ENCODE data around the gene LRRC56.

LRRC56 gene

GRCh38 chr11:557328-558132, 20.2 kb downstream of the LRRC56 start:
- no peak for TF ChIP-seq REST (IDR thresholded peaks at IDR 0.05; ENCODE audit: insufficient read depth in 1 of 2, low read depth in 2 of 2, low read length in 2 of 2)
- no peak for TF ChIP-seq TAF1 (IDR thresholded peaks at IDR 0.05; ENCODE audit: borderline replicate concordance, insufficient read depth, low read length)
- no peak for TF ChIP-seq FOXP2 (optimal IDR thresholded peaks at IDR 0.05; ENCODE audit: borderline replicate concordance, extremely low read depth, extremely low read length, insufficient read depth)
- no peak for TF ChIP-seq SIN3A (IDR thresholded peaks at IDR 0.05; ENCODE audit: borderline replicate concordance, insufficient read depth, low read length)
- TF ChIP-seq POLR2AphosphoS5 (IDR thresholded peaks at IDR 0.05; ENCODE audit: low read depth, low read length), result no peak

GRCh38 chr11:558503-558902, 21.2 kb downstream of the LRRC56 start:
- TF ChIP-seq SIN3A (IDR thresholded peaks at IDR 0.05; ENCODE audit: borderline replicate concordance, insufficient read depth, low read length), result no peak
- no peak for TF ChIP-seq FOXP2 (optimal IDR thresholded peaks at IDR 0.05; ENCODE audit: borderline replicate concordance, extremely low read depth, extremely low read length, insufficient read depth)
- TF ChIP-seq REST (IDR thresholded peaks at IDR 0.05; ENCODE audit: insufficient read depth in 1 of 2, low read depth in 2 of 2, low read length in 2 of 2), result no peak
- no peak for TF ChIP-seq TAF1 (IDR thresholded peaks at IDR 0.05; ENCODE audit: borderline replicate concordance, insufficient read depth, low read length)
- TF ChIP-seq POLR2AphosphoS5 (IDR thresholded peaks at IDR 0.05; ENCODE audit: low read depth, low read length), result no peak

GRCh38 chr11:559020-559620, 21.8 kb downstream of the LRRC56 start:
- no peak for TF ChIP-seq FOXP2 (optimal IDR thresholded peaks at IDR 0.05; ENCODE audit: borderline replicate concordance, extremely low read depth, extremely low read length, insufficient read depth)
- TF ChIP-seq POLR2AphosphoS5 (IDR thresholded peaks at IDR 0.05; ENCODE audit: low read depth, low read length), result no peak
- TF ChIP-seq TAF1 (IDR thresholded peaks at IDR 0.05; ENCODE audit: borderline replicate concordance, insufficient read depth, low read length), result no peak
- TF ChIP-seq REST (IDR thresholded peaks at IDR 0.05; ENCODE audit: insufficient read depth in 1 of 2, low read depth in 2 of 2, low read length in 2 of 2), result no peak
- TF ChIP-seq SIN3A (IDR thresholded peaks at IDR 0.05; ENCODE audit: borderline replicate concordance, insufficient read depth, low read length), result no peak

- TF ChIP-seq SIN3A (IDR thresholded peaks at IDR 0.05; ENCODE audit: borderline replicate concordance, insufficient read depth, low read length), result no peak
- TF ChIP-seq POLR2AphosphoS5 (IDR thresholded peaks at IDR 0.05; ENCODE audit: low read depth, low read length), result no peak
Observed at GRCh38 chr11:559712-560304, 22.5 kb downstream of the LRRC56 start.

GRCh38 chr11:560305-561147, 23.2 kb downstream of the LRRC56 start, which contains the start of the genes LMNTD2 and RASSF7:
TSS of gene LMNTD2 (minus strand) at chr11:560738. CDS start at chr11:560716, 22 bp downstream.
TSS of gene RASSF7 (plus strand) at chr11:560970. CDS start at chr11:561769, 799 bp downstream.
- TF ChIP-seq TAF1 (IDR thresholded peaks at IDR 0.05; ENCODE audit: borderline replicate concordance, insufficient read depth, low read length) (no peak), POLR2AphosphoS5 (IDR thresholded peaks at IDR 0.05; ENCODE audit: low read depth, low read length) (0 out of 2 replicates have a peak, but pooled peaks have one; percentile 50)
